HEK293 (cell line): ENCODE data around the gene MAP3K6.

ENCODE experiments used
- CTCF ChIA-PET: fragments of 350-600 bp; formaldehyde crosslinking; extraction: SDS; loops from one replicate; lab custom pipeline; 2021; ENCODE audit warnings: antibody characterized with exemption; lab: Yijun Ruan, JAX
- POLR2A ChIA-PET: fragments of 300-600 bp; formaldehyde crosslinking; extraction: SDS; loops from one replicate; lab custom pipeline; 2020; ENCODE audit warnings: antibody characterized with exemption, inconsistent platforms; lab: Yijun Ruan, JAX
- H3K27ac ChIP-seq: fragments of 200-500 bp; sonication (Bioruptor generic); 2 replicates; pipeline ENCODE4 v1.5.1; 2014; ENCODE audit warnings: low read depth, low read length, control low read depth, inconsistent platforms; ENCODE audit errors: extremely low read depth
- H3K36me3 ChIP-seq, 2 experiments: fragments of 200-500 bp in 1 of 2; sonication (Bioruptor generic) in 1 of 2; 1 replicate in 1 of 2; 2 replicates in 1 of 2; pipeline ENCODE4 v1.5.1; 2014 to 2017; ENCODE audit warnings: inconsistent platforms in 2 of 2, low read length in 2 of 2; ENCODE audit not compliant: control insufficient read depth in 2 of 2, insufficient read depth in 1 of 2
- H3K4me1 ChIP-seq: fragments of 200-500 bp; sonication (Bioruptor generic); 2 replicates; pipeline ENCODE4 v1.5.1; 2014; ENCODE audit warnings: mild to moderate bottlenecking, low read length, inconsistent platforms; ENCODE audit not compliant: control insufficient read depth, insufficient read depth
- H3K4me3 ChIP-seq: 2 replicates; pipeline ENCODE4 v1.5.1; 2011; ENCODE audit warnings: low read depth, mild to moderate bottlenecking, control low read depth, low read length, moderate library complexity
- H3K9me3 ChIP-seq: fragments of 200-500 bp; sonication (Bioruptor generic); 2 replicates; pipeline ENCODE4 v1.5.1; 2014; ENCODE audit warnings: low read depth, low read length, inconsistent platforms; ENCODE audit not compliant: control insufficient read depth, insufficient read depth
- GLIS1 ChIP-seq: fragments of 450-650 bp; formaldehyde crosslinking; IDR thresholded peaks from 2 replicates; pipeline ENCODE4 v1.5.1; 2016; ENCODE audit warnings: missing biosample characterization, missing genetic modification characterization
- HOXA7 ChIP-seq: sonication (generic); formaldehyde crosslinking; IDR thresholded peaks from 2 replicates; pipeline ENCODE4 v1.8.1; 2022; ENCODE audit warnings: missing genetic modification reagents, borderline replicate concordance
- ZBTB17 ChIP-seq: fragments of 450-650 bp; formaldehyde crosslinking; IDR thresholded peaks from 2 replicates; pipeline ENCODE4 v1.5.1; 2016; ENCODE audit warnings: missing biosample characterization, missing genetic modification characterization
- ZNF146 ChIP-seq: fragments of 450-650 bp; formaldehyde crosslinking; IDR thresholded peaks from 2 replicates; pipeline ENCODE4 v1.5.1; 2016; ENCODE audit warnings: missing biosample characterization, missing genetic modification characterization
- ZNF174 ChIP-seq: fragments of 450-650 bp; formaldehyde crosslinking; IDR thresholded peaks from 2 replicates; pipeline ENCODE4 v1.5.0; 2017; ENCODE audit warnings: missing biosample characterization, mild to moderate bottlenecking, missing genetic modification characterization
- ZNF248 ChIP-seq: fragments of 450-650 bp; formaldehyde crosslinking; IDR thresholded peaks from 2 replicates; pipeline ENCODE4 v1.5.1; 2017; ENCODE audit warnings: missing biosample characterization, missing genetic modification characterization
- ZNF391 ChIP-seq: fragments of 450-650 bp; formaldehyde crosslinking; IDR thresholded peaks from 2 replicates; pipeline ENCODE4 v1.5.1; 2016; ENCODE audit warnings: low read depth, missing biosample characterization, missing genetic modification characterization, borderline replicate concordance
- ZNF426 ChIP-seq: fragments of 450-650 bp; formaldehyde crosslinking; IDR thresholded peaks from 2 replicates; pipeline ENCODE4 v1.5.1; 2017; ENCODE audit warnings: missing biosample characterization, missing genetic modification characterization, mild to moderate bottlenecking, inconsistent platforms, moderate library complexity
- ZNF501 ChIP-seq: fragments of 450-650 bp; formaldehyde crosslinking; IDR thresholded peaks from 2 replicates; pipeline ENCODE4 v1.5.1; 2016; ENCODE audit warnings: missing biosample characterization, missing genetic modification characterization
- ZNF510 ChIP-seq: fragments of 450-650 bp; formaldehyde crosslinking; IDR thresholded peaks from 2 replicates; pipeline ENCODE4 v1.5.1; 2018; ENCODE audit warnings: mild to moderate bottlenecking, missing genetic modification characterization, missing biosample characterization; ENCODE audit not compliant: insufficient replicate concordance
- ZNF521 ChIP-seq: fragments of 450-650 bp; formaldehyde crosslinking; IDR thresholded peaks from 2 replicates; pipeline ENCODE4 v1.5.1; 2017; ENCODE audit warnings: missing biosample characterization, mild to moderate bottlenecking, missing genetic modification characterization
- ZNF654 ChIP-seq: fragments of 450-650 bp; formaldehyde crosslinking; IDR thresholded peaks from 2 replicates; pipeline ENCODE4 v1.5.1; 2016; ENCODE audit warnings: low read depth, missing biosample characterization, missing genetic modification characterization
- ZNF670 ChIP-seq: fragments of 450-650 bp; formaldehyde crosslinking; IDR thresholded peaks from 2 replicates; pipeline ENCODE4 v1.5.1; 2016; ENCODE audit warnings: missing biosample characterization, missing genetic modification characterization, low read depth
- ZNF785 ChIP-seq: fragments of 450-650 bp; formaldehyde crosslinking; IDR thresholded peaks from 2 replicates; pipeline ENCODE4 v1.5.1; 2016; ENCODE audit warnings: missing biosample characterization, missing genetic modification characterization
- TF ChIP-seq, protein P1 (sequence below): fragments of 450-650 bp; formaldehyde crosslinking; conservative IDR thresholded peaks from 2 replicates; pipeline ENCODE4 v1.5.1; 2016; ENCODE audit warnings: low read depth, missing biosample characterization, missing genetic modification characterization
- TF ChIP-seq, protein P2 (sequence below): fragments of 450-650 bp; formaldehyde crosslinking; IDR thresholded peaks from 2 replicates; pipeline ENCODE4 v1.5.1; 2016; ENCODE audit warnings: missing biosample characterization, missing genetic modification characterization
- TF ChIP-seq, protein P3 (sequence below): fragments of 450-650 bp; IDR thresholded peaks from 2 replicates; pipeline ENCODE4 v1.5.1; 2018; ENCODE audit warnings: missing biosample characterization, missing genetic modification characterization

MAP3K6 gene

DNA sequence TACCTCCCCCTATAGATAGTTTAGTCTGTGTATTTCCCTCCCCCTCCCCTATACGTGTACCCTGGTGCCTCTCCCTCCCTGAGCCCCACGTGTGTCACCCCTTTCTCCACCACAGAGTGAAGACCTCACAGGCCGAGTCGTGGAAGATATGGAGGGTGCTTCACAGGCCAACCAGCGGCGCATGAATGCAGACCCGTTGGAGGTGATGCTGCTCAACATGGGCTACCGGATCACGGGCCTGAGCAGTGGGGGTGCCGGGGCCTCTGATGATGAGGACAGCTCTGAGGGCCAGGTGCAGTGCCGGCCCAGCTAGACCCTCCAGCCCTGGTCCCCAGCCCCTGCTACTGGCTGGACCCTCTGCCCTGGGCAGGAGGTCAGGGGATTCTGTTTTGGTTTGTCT is 60.7 kb downstream of the MAP3K6 start:
- no peak overlapping the region for H3K27ac ChIP-seq
- no peaks in the 10 kb centered on the region for H3K9me3 ChIP-seq
- H3K4me1 ChIP-seq = no peaks in the 10 kb centered on the region
- no peak for TF ChIP-seq ZNF654 (tag by site-specific recombination)
- TF ChIP-seq, protein P1, sequence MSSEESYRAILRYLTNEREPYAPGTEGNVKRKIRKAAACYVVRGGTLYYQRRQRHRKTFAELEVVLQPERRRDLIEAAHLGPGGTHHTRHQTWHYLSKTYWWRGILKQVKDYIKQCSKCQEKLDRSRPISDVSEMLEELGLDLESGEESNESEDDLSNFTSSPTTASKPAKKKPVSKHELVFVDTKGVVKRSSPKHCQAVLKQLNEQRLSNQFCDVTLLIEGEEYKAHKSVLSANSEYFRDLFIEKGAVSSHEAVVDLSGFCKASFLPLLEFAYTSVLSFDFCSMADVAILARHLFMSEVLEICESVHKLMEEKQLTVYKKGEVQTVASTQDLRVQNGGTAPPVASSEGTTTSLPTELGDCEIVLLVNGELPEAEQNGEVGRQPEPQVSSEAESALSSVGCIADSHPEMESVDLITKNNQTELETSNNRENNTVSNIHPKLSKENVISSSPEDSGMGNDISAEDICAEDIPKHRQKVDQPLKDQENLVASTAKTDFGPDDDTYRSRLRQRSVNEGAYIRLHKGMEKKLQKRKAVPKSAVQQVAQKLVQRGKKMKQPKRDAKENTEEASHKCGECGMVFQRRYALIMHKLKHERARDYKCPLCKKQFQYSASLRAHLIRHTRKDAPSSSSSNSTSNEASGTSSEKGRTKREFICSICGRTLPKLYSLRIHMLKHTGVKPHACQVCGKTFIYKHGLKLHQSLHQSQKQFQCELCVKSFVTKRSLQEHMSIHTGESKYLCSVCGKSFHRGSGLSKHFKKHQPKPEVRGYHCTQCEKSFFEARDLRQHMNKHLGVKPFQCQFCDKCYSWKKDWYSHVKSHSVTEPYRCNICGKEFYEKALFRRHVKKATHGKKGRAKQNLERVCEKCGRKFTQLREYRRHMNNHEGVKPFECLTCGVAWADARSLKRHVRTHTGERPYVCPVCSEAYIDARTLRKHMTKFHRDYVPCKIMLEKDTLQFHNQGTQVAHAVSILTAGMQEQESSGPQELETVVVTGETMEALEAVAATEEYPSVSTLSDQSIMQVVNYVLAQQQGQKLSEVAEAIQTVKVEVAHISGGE (tag by site-specific recombination) = no peak
- TF ChIP-seq ZNF426 (tag by site-specific recombination) = no peak
- TF ChIP-seq, protein P2, sequence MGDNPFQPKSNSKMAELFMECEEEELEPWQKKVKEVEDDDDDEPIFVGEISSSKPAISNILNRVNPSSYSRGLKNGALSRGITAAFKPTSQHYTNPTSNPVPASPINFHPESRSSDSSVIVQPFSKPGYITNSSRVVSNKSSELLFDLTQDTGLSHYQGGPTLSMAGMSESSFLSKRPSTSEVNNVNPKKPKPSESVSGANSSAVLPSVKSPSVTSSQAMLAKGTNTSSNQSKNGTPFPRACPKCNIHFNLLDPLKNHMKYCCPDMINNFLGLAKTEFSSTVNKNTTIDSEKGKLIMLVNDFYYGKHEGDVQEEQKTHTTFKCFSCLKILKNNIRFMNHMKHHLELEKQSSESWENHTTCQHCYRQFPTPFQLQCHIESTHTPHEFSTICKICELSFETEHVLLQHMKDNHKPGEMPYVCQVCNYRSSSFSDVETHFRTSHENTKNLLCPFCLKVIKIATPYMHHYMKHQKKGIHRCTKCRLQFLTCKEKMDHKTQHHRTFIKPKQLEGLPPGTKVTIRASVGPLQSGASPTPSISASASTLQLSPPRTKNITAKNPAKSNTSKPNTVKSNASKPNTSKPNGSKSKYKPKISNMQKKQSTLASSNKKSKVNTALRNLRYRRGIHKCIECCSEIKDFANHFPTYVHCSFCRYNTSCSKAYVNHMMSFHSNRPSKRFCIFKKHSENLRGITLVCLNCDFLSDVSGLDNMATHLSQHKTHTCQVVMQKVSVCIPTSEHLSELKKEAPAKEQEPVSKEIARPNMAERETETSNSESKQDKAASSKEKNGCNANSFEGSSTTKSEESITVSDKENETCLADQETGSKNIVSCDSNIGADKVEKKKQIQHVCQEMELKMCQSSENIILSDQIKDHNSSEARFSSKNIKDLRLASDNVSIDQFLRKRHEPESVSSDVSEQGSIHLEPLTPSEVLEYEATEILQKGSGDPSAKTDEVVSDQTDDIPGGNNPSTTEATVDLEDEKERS = no peak
- no peak for TF ChIP-seq ZNF248 (tag by site-specific recombination)
- TF ChIP-seq GLIS1 (tag by site-specific recombination) = no peak
- no peak for TF ChIP-seq ZBTB17 (tag by site-specific recombination)
- no peak for TF ChIP-seq ZNF391 (tag by site-specific recombination)
- TF ChIP-seq ZNF670 (tag by site-specific recombination) = no peak
- no peak for TF ChIP-seq HOXA7 (CRISPR knock-in tag)
- TF ChIP-seq ZNF146 (tag by site-specific recombination) = no peak
- TF ChIP-seq, protein P3, sequence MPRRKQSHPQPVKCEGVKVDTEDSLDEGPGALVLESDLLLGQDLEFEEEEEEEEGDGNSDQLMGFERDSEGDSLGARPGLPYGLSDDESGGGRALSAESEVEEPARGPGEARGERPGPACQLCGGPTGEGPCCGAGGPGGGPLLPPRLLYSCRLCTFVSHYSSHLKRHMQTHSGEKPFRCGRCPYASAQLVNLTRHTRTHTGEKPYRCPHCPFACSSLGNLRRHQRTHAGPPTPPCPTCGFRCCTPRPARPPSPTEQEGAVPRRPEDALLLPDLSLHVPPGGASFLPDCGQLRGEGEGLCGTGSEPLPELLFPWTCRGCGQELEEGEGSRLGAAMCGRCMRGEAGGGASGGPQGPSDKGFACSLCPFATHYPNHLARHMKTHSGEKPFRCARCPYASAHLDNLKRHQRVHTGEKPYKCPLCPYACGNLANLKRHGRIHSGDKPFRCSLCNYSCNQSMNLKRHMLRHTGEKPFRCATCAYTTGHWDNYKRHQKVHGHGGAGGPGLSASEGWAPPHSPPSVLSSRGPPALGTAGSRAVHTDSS (tag by site-specific recombination) = no peak
- no peak for TF ChIP-seq ZNF501 (tag by site-specific recombination)
- no peak for TF ChIP-seq ZNF174 (tag by site-specific recombination)
- no peak for TF ChIP-seq ZNF510 (tag by site-specific recombination)
- no peak for TF ChIP-seq ZNF521 (tag by site-specific recombination)
- TF ChIP-seq ZNF785 (tag by site-specific recombination) = no peak
- ChIA-PET CTCF (interaction anchor here (0.6 to 9.9 kb wide), 8 partner anchors 7 to 300 kb away, joined by 3 to 118 read pairs (median 4); no protein-coding TSS in a partner anchor), POLR2A (no interaction called here)
- H3K4me3 ChIP-seq = no peak overlapping the region
- peaks cover 9 to 55% of the 10 kb centered on the region in 2 experiments; a peak in 2 of 3 replicates for H3K36me3 ChIP-seq
